Measurements from ENCODE around the gene WARS2.

The WARS2 gene

GRCh38 chr1:119081700-119082099 is 58.8 kb downstream of the WARS2 start:
- no peak for DNase-seq (ENCODE audit: low spot score)

DNA sequence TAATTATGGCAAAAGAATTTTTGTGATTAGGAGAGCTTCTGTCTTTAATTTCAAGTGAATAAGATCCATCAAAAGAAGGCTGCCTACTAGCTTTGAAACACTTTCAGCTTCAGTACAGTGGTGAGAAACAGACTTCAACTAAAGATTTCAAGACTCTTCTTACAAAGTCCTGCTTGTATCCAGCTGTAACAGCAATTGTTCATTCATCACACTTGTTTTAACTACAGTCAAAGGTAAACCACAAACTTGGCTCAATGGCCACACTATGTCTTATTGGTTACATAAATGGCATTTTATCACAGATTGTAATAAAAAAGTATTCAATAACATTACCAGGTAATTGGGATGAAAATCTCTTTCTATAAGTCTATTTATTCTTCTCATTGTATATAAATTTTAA is 59.2 kb downstream of the WARS2 start:
- DNase-seq (ENCODE audit: low spot score), result no peak

- no peak for DNase-seq (ENCODE audit: low spot score)
These were observed 59.9 kb downstream of the WARS2 start for GRCh38 chr1:119080586-119080985.

- no peak for DNase-seq (ENCODE audit: low spot score)
These were observed 60.6 kb downstream of the WARS2 start for GRCh38 chr1:119079881-119080280.

- DNase-seq (ENCODE audit: low spot score), result no peak
These were observed 64.8 kb downstream of the WARS2 start for GRCh38 chr1:119075614-119076013.

DNA sequence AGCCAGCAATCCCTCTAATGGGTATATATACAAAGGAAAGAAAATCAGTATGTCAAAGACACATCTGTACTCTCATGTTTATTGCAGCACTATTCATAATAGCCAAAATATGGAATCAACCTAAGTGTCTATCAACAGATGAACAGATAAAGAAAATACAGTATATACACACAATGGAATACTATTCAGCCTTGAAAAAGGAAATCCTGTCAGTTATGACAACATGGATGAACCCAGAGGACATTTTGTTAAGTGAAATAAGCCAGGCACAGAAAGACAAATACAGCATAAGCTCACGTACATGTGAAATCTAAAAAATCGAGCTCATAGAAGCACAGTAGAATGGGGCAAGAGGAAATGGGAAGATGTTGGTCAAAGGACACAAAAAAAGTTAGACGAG is 69.1 kb downstream of the WARS2 start:
- DNase-seq (ENCODE audit: low spot score), result no peak

GRCh38 chr1:119069682-119070081 is 70.8 kb downstream of the WARS2 start:
- no peak for DNase-seq (ENCODE audit: low spot score)

- no peak for DNase-seq (ENCODE audit: low spot score)
These were observed 72.0 kb downstream of the WARS2 start for GRCh38 chr1:119068427-119068826.

DNA sequence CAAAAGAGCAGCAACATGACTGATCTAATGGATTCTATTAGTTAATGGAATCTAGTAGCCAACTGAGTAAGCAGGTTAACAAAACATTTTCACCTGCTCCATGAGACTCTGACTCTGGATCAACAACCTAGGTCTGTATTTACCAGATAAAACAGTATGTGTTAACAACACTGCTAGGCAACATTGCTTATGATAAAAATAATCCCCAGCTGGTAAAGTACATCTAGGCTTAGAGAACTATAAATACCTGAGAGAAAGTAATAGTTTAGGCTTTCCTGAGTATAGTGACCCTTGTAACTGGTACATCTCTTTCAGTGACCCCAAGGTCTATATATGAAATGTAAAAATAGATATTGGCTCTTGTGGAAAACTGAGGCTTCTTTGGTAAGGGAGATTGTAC is 78.8 kb downstream of the WARS2 start:
- DNase-seq (ENCODE audit: low spot score), result no peak

GRCh38 chr1:119055568-119055967 is 84.9 kb downstream of the WARS2 start:
- DNase-seq (ENCODE audit: low spot score), result no peak

DNA sequence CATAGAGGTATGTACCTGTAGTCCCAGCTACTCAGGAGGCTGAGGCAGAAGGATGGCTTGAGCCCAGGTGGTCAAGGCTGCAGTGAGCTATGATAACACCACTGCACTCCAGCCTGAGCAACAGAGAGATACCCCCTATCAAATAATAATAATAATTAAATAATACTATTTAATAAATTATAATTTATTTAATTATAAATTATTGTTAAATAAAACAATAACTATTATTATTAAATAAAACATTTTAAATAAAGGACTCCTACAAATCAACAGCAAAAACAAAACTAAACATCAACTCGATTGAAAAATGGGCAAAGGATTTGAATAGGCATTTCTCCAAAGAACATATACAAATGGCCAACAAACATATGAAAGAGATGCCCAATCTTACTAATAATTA is 86.5 kb downstream of the WARS2 start:
- no peak for DNase-seq (ENCODE audit: low spot score)

DNA sequence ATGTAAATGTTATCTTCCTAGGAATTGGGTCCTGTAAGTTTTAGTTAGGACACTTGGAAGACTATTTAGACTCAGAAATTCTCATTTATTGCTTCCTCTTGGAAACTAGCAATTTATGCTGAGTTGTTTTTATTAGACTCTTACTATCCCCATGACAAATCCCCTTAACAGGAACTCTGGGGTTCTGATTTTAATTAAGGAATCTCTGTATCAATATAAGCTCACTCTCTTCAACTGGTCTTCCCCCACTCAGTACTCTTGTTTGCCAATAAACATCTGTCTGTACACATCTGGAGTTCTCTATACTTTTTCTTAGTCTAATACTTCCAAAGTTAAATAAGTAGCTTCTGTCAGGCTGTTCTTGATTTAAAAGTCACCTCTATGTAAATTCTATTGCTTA is 88.2 kb downstream of the WARS2 start:
- DNase-seq (ENCODE audit: low spot score), result no peak

DNA sequence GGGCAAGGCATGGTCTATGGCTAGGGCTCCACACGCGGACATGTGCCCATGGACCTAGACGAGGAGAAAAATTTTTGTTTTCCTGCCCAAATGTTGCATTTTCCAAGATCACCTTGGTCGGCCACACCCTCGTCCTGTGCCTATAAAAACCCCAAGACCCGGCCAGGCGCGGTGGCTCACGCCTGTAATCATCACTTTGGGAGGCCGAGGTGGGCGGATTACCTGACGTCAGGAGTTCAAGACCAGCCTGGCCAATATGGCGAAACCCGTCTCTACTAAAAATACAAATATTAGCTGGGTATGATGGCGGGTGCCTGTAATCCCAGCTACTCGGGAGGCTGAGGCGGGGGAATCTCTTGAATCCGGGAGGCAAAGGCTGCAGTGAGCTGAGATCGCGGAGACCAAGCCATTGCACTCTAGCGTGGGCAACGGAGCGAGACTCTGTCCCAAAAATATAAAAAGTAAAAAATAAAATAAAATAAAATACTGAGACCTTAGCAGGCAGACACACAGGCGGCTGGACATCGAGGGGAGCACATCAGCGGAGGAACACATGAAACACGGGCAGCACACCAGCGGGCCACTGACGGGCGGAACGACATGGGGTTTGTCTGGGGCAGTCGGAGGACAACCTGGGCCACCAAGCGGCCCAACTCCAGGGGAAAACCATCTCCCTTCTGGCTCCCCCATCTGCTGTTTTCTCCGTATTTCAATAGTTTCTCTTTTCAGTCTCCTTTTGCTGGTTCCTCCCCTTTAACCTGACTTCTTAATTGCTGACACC is 91.6 kb downstream of the WARS2 start:
- no peak for DNase-seq (ENCODE audit: low spot score)

DNA sequence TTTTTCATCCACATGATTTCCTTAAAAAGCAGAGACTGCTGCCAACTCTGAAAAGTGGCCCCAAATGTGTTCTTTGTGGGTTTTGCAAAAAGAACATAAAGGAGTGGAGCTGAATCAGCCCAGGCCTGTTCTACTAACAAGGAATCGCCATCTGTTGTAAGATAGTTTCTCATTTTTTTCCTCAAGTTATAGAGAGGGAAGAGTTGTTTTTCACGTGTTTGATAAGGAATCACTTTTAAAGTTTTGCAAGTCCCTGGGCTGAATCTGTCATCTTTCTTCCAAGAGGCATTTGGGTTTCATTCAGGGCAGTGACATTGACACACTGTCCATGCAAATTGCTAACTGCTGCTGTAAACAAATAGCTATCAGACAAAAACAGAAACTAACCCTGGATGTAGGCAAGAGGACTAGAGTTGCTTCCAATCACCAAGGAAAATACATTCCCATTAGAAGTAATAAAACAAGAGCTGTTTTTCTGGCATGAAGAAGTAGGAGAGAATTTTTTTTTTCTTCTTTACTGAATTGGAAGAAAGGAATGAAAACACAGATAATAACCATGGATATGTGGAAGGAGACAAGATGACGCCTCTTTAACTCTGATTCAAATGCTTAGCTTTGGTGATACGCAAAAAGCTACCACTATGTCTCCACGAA is 93.5 kb downstream of the WARS2 start:
- no peak for DNase-seq (ENCODE audit: low spot score)

- DNase-seq (ENCODE audit: low spot score), result no peak
These were observed 94.0 kb downstream of the WARS2 start for GRCh38 chr1:119046429-119046784.

DNA sequence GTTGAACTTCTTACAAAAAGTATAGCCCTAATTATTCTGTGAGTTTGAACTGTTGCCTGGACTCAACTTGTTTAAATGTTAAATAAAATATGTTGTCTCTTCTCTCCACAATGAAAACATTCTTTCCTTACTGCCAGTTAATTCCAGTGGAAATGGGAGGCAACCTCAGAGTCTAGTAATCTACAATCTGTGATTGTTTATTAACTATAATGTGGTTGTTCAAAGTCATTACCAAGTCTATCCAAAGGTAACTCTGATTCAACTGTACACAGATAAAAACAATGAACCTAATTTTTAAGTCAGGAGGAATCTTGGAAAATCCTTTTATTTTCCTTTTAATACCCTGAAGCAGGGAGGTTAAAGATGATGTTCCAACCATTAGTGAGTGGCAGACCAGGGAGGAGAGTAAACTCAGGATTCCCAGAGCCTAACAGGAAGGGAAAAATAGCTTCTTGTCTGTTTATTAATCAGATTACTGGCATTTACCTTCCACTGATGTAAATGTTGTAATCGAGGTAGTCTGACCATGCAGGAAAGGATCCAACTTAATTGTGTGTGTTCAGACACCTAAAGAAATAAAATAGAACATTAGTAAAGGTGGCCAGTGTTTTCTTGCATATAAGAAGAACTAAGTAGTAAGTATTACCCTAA is 95.2 kb downstream of the WARS2 start:
- DNase-seq (ENCODE audit: low spot score), result no peak

DNA sequence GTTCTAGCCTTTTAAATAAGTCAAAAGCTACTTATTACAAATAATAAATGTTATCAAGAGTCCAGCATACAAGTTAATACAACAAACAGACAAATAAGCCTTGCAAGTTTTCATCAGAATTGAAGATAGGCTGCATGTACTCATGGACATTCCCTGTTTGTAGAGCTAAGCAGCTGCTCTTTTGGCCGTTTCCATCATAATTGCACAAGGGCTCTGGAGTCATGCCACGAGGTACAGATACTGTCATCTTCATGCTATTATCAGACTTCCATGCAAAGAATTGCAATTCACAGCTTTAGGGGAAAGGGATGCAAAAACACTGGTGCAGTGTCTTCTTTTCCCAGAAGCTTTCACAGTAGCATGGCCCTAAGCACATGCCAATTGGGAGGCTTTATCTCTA is 99.5 kb downstream of the WARS2 start:
- DNase-seq (ENCODE audit: low spot score), result no peak

- DNase-seq (ENCODE audit: low spot score), result no peak
These were observed 100.0 kb downstream of the WARS2 start for GRCh38 chr1:119040489-119040888.

- DNase-seq (ENCODE audit: low spot score), result no peak
These were observed 102.1 kb downstream of the WARS2 start for GRCh38 chr1:119038363-119038762.

GRCh38 chr1:119034359-119034758 is 106.1 kb downstream of the WARS2 start:
- no peak for DNase-seq (ENCODE audit: low spot score)

DNA sequence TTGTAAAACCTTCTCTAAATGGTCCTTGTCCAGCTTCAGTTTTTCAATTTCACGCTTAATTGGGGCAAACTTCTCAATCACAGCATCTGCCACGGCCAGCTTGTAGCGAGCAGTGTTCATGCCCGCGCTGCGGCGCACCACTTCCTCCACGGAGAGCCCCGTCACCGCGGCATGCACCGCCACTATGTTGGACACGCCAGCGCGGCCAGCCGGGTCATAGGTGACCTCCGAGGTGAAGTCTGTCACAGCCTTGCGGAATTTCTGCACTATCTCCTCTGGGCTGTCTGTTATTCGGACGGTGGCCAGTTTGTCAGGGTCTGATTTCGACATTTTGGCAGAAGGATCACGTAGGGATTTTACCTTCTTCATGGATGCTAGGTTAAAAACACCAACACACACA is 107.5 kb downstream of the WARS2 start:
- DNase-seq (ENCODE audit: low spot score), result no peak

GRCh38 chr1:119027759-119028158 is 112.7 kb downstream of the WARS2 start:
- no peak for DNase-seq (ENCODE audit: low spot score)

DNA sequence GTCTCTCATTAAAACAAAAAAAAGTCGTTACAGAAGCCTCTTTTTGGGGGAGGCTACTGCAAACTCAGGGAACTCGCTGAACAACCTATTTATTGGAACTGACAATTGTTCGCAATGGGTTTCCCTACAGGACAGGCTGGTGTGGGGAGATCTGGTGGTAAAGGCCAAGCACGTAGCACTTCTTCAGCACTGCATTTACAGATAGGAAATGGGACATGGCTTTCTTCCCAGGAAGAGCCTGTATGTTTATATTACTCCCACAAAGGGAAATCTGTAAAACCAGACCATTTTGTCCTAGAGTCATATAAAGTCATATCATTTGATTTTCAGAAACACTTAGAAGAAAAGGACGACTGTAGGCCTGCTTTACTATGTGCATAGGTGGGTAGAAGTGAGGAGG is 113.5 kb downstream of the WARS2 start:
- no peak for DNase-seq (ENCODE audit: low spot score)

DNA sequence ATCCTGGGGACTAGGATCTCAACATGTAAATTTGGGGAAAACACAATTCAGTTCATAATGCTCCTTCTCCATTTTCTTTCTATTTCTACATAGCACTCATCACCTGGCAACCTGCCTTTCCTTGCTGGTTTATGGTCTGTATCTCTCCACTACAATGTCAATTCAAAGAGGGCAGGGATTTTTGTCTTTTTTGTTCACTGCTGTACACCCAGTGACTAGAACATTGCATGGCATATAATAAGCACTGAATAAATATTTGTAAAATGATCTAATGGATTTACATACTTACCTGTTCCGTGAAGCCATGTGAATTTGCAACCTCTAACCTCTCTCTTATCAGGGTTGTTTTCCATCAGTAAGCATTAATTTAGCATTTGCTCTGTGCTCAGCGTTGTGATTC is 124.9 kb downstream of the WARS2 start:
- DNase-seq (ENCODE audit: low spot score), result no peak

All from CD4-positive, alpha-beta T cell treated with Interleukin-2 at 100 ng/mL for 4 hours (primary cell).